WTC11 (cell line): ENCODE data around the gene TMEM150B. TPM values are rescaled to one million over a fixed set of nuclear protein-coding genes. Genes with fewer than 3 reads are reported as not detected.
A peak's percentile ranks its signal among the peaks of the same experiment; 100 is the strongest.

Experiments
- ATAC-seq: fragments of 200-7000 bp; cut with Tn5 transposase; 2 replicates; pipeline ENCODE4 v1.10.0; 2021; ENCODE audit warnings: mild to moderate bottlenecking, moderate library complexity
- CTCF ChIA-PET: fragments of 300-600 bp; sonication (Branson Sonifier 250); formaldehyde crosslinking; loops from one replicate; lab custom pipeline; 2021; ENCODE audit warnings: antibody characterized with exemption; lab: Charles Lee
- POLR2A ChIA-PET: fragments of 350-600 bp; sonication (Branson Sonifier 250); formaldehyde crosslinking; loops from one replicate; lab custom pipeline; 2021; ENCODE audit warnings: antibody characterized with exemption; lab: Charles Lee
- DNase-seq: peaks from one replicate; pipeline ENCODE4 v3.0.0; 2021; ENCODE audit warnings: low spot score
- H3K27ac Mint-ChIP-seq: 2 replicates; pipeline ENCODE4 v1.8.0; 2021; ENCODE audit warnings: mixed read lengths
- H3K27me3 Mint-ChIP-seq: 2 replicates; pipeline ENCODE4 v1.8.0; 2021; ENCODE audit warnings: low read depth, mild to moderate bottlenecking, moderate library complexity, mixed read lengths
- H3K36me3 Mint-ChIP-seq: 2 replicates; pipeline ENCODE4 v1.8.0; 2021; ENCODE audit warnings: mixed read lengths
- H3K4me1 Mint-ChIP-seq: 2 replicates; pipeline ENCODE4 v1.8.0; 2022; ENCODE audit warnings: mixed read lengths
- H3K4me3 Mint-ChIP-seq: 2 replicates; pipeline ENCODE4 v1.8.0; 2021; ENCODE audit warnings: mild to moderate bottlenecking, moderate library complexity, mixed read lengths
- H3K9me3 Mint-ChIP-seq: 2 replicates; pipeline ENCODE4 v1.8.0; 2021; ENCODE audit warnings: mixed read lengths
- CREM ChIP-seq: sonication (generic); formaldehyde crosslinking; IDR thresholded peaks from 2 replicates; pipeline ENCODE4 v1.8.1; 2022; ENCODE audit warnings: mild to moderate bottlenecking, missing genetic modification reagents, moderate library complexity
- GABPB1 ChIP-seq: sonication (generic); formaldehyde crosslinking; IDR thresholded peaks from 2 replicates; pipeline ENCODE4 v1.8.1; 2023; ENCODE audit warnings: mild to moderate bottlenecking, missing genetic modification reagents
- RELA ChIP-seq: sonication (generic); formaldehyde crosslinking; IDR thresholded peaks from 2 replicates; pipeline ENCODE4 v1.8.1; 2022; ENCODE audit warnings: missing genetic modification reagents, mild to moderate bottlenecking, borderline replicate concordance
- ZNF263 ChIP-seq: sonication (generic); formaldehyde crosslinking; IDR thresholded peaks from 2 replicates; pipeline ENCODE4 v1.8.1; 2022; ENCODE audit warnings: low read depth, mild to moderate bottlenecking, moderate library complexity, missing genetic modification reagents
- total RNA-seq: library from RNA; stranded (reverse); gene quantifications from 3 replicates; pipeline ENCODE4 v1.2.3, GENCODE V29; 2021
- TF ChIP-seq, protein P1 (sequence below): sonication (generic); formaldehyde crosslinking; IDR thresholded peaks from 2 replicates; pipeline ENCODE4 v1.8.1; 2023; ENCODE audit warnings: mild to moderate bottlenecking, missing genetic modification reagents
- TF ChIP-seq, protein P2 (sequence below): fragments of 250-450 bp; sonication (Bioruptor Pico); IDR thresholded peaks from 2 replicates; pipeline ENCODE4 v1.9.0; 2021; ENCODE audit warnings: mild to moderate bottlenecking
- TF ChIP-seq, protein P3 (sequence below): sonication (generic); formaldehyde crosslinking; IDR thresholded peaks from 2 replicates; pipeline ENCODE4 v1.8.0; 2022; ENCODE audit warnings: mild to moderate bottlenecking, missing genetic modification reagents
- TF ChIP-seq, protein P4 (sequence below): fragments of 250-450 bp; sonication (Bioruptor Pico); IDR thresholded peaks from 2 replicates; pipeline ENCODE4 v2.1.2; 2022; ENCODE audit warnings: mild to moderate bottlenecking, moderate library complexity
- TF ChIP-seq, protein P5 (sequence below): sonication (generic); formaldehyde crosslinking; IDR thresholded peaks from 2 replicates; pipeline ENCODE4 v1.8.0; 2023; ENCODE audit warnings: mild to moderate bottlenecking, missing genetic modification reagents
- TF ChIP-seq, protein P6 (sequence below): fragments of 200-600 bp; IDR thresholded peaks from 2 replicates; pipeline ENCODE4 v1.8.0; 2022; ENCODE audit warnings: antibody characterized with exemption
- TF ChIP-seq, protein P7 (sequence below): sonication (generic); formaldehyde crosslinking; IDR thresholded peaks from 2 replicates; pipeline ENCODE4 v1.8.0; 2022; ENCODE audit warnings: mild to moderate bottlenecking, missing genetic modification reagents
- TF ChIP-seq, protein P8 (sequence below): sonication (generic); formaldehyde crosslinking; IDR thresholded peaks from 2 replicates; pipeline ENCODE4 v1.8.0; 2023; ENCODE audit warnings: missing genetic modification reagents

TMEM150B gene
- total RNA-seq, 1 experiment from 2014 or later, result 0.44 TPM

DNA sequence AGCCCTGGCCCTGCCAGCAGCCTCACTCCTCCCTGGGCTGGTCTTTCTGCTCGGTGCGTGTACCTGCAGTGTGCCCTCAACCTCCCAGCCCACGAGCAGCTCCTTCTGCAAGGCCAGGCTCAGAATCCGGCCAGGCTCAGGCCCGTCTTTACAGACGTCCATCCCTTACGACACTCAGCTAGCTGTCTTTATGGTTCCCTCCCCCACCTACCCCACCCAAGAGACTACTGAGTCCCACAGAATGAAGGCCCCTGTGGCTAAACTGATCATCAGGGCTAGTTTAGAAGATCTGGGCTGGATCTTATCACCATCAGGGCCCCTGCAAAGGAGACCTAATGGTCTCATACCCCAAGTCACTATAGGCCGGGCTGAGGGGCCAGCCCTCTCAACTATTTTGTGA lies 10.7 kb downstream of the TMEM150B start:
- no peak overlapping the region for H3K4me3 Mint-ChIP-seq
- ATAC-seq, result no peak
- H3K27ac Mint-ChIP-seq, result no peak overlapping the region; the same call in 1 of the 2 replicates
- H3K36me3 Mint-ChIP-seq, result peaks cover 6% of the 10 kb centered on the region
- H3K9me3 Mint-ChIP-seq, result no peaks in the 10 kb centered on the region
- ChIA-PET POLR2A (no interaction called here), CTCF (interaction anchor here (2.2 to 4.1 kb wide), 2 partner anchors 13 to 25 kb away, joined by 8 to 18 read pairs; partner anchors contain the start of gene KMT5C)
- TF ChIP-seq, protein P1, sequence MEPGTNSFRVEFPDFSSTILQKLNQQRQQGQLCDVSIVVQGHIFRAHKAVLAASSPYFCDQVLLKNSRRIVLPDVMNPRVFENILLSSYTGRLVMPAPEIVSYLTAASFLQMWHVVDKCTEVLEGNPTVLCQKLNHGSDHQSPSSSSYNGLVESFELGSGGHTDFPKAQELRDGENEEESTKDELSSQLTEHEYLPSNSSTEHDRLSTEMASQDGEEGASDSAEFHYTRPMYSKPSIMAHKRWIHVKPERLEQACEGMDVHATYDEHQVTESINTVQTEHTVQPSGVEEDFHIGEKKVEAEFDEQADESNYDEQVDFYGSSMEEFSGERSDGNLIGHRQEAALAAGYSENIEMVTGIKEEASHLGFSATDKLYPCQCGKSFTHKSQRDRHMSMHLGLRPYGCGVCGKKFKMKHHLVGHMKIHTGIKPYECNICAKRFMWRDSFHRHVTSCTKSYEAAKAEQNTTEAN, result no peak
- TF ChIP-seq, protein P2, sequence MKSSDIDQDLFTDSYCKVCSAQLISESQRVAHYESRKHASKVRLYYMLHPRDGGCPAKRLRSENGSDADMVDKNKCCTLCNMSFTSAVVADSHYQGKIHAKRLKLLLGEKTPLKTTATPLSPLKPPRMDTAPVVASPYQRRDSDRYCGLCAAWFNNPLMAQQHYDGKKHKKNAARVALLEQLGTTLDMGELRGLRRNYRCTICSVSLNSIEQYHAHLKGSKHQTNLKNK (CRISPR knock-in tag), result no peak
- TF ChIP-seq, protein P3, sequence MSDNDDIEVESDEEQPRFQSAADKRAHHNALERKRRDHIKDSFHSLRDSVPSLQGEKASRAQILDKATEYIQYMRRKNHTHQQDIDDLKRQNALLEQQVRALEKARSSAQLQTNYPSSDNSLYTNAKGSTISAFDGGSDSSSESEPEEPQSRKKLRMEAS (CRISPR knock-in tag), result no peak
- TF ChIP-seq, protein P4, sequence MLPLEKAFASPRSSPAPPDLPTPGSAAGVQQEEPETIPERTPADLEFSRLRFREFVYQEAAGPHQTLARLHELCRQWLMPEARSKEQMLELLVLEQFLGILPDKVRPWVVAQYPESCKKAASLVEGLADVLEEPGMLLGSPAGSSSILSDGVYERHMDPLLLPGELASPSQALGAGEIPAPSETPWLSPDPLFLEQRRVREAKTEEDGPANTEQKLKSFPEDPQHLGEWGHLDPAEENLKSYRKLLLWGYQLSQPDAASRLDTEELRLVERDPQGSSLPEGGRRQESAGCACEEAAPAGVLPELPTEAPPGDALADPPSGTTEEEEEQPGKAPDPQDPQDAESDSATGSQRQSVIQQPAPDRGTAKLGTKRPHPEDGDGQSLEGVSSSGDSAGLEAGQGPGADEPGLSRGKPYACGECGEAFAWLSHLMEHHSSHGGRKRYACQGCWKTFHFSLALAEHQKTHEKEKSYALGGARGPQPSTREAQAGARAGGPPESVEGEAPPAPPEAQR, result no peak
- no peak for TF ChIP-seq ZNF263 (CRISPR knock-in tag)
- DNase-seq, result no peak
- H3K27me3 Mint-ChIP-seq, result peaks cover 5% of the 10 kb centered on the region; the same call in 1 of the 2 replicates
- no peaks in the 10 kb centered on the region; the same call in none of the 2 replicates for H3K4me1 Mint-ChIP-seq

DNA sequence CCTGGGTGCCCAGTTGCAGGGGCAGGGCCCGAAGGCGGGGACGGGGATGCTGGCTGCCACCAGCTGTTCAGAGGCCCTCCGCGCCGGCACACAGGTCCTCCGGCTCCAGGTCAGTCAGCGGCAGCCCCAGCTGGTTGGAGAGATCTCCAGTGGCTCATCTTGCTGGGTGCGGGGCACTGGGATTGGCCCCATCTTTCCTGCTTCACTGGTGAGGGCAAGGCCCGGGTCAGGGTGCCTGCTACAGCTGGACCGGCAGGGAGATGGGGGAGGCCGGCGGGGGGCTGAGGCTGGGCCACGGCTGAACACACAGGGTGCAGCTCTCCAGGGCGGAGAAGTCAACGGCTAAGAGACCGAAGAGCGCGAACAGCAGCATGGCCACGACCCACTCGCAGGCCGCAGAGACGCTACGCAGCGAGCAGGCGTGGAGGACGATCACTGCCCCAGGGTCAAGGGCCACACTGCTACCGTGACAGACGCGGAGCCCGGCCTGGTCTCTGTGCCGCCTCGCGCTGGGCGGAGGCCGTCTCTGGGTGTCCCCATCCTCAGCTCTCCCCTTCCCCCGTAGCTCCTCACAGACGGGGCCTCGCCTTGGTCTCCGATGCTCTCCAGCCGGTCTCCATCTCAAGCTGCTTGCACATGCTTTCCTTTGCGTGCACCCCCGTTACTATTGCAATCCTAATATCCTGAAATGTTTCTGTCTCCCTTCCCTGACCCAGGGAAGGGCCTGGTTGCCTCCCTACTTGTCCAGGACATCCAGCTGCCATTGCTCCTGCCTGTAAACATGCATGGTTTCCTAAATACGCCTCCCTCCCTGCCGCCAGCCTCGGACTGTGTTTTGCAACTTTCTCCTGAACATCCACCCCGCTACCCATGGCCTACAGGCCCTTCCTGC lies 12.3 kb downstream of the TMEM150B start:
- ChIA-PET POLR2A (interaction anchor here (0.6 to 1.0 kb wide), 3 partner anchors 19 to 26 kb away, joined by 3 to 5 read pairs (median 4); partner anchors contain the start of gene KMT5C), CTCF (interaction anchor here (0.9 to 4.1 kb wide), 5 partner anchors 8 to 106 kb away, joined by 3 to 18 read pairs (median 5); partner anchors contain the start of genes KMT5C and TMEM238)
- no peak for TF ChIP-seq CREM (CRISPR knock-in tag)
- TF ChIP-seq, protein P5, sequence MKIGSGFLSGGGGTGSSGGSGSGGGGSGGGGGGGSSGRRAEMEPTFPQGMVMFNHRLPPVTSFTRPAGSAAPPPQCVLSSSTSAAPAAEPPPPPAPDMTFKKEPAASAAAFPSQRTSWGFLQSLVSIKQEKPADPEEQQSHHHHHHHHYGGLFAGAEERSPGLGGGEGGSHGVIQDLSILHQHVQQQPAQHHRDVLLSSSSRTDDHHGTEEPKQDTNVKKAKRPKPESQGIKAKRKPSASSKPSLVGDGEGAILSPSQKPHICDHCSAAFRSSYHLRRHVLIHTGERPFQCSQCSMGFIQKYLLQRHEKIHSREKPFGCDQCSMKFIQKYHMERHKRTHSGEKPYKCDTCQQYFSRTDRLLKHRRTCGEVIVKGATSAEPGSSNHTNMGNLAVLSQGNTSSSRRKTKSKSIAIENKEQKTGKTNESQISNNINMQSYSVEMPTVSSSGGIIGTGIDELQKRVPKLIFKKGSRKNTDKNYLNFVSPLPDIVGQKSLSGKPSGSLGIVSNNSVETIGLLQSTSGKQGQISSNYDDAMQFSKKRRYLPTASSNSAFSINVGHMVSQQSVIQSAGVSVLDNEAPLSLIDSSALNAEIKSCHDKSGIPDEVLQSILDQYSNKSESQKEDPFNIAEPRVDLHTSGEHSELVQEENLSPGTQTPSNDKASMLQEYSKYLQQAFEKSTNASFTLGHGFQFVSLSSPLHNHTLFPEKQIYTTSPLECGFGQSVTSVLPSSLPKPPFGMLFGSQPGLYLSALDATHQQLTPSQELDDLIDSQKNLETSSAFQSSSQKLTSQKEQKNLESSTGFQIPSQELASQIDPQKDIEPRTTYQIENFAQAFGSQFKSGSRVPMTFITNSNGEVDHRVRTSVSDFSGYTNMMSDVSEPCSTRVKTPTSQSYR, result no peak
- no peak for TF ChIP-seq GABPB1 (CRISPR knock-in tag)
- TF ChIP-seq, protein P6, sequence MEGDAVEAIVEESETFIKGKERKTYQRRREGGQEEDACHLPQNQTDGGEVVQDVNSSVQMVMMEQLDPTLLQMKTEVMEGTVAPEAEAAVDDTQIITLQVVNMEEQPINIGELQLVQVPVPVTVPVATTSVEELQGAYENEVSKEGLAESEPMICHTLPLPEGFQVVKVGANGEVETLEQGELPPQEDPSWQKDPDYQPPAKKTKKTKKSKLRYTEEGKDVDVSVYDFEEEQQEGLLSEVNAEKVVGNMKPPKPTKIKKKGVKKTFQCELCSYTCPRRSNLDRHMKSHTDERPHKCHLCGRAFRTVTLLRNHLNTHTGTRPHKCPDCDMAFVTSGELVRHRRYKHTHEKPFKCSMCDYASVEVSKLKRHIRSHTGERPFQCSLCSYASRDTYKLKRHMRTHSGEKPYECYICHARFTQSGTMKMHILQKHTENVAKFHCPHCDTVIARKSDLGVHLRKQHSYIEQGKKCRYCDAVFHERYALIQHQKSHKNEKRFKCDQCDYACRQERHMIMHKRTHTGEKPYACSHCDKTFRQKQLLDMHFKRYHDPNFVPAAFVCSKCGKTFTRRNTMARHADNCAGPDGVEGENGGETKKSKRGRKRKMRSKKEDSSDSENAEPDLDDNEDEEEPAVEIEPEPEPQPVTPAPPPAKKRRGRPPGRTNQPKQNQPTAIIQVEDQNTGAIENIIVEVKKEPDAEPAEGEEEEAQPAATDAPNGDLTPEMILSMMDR, result no peak
- TF ChIP-seq RELA, result no peak
- TF ChIP-seq, protein P7, sequence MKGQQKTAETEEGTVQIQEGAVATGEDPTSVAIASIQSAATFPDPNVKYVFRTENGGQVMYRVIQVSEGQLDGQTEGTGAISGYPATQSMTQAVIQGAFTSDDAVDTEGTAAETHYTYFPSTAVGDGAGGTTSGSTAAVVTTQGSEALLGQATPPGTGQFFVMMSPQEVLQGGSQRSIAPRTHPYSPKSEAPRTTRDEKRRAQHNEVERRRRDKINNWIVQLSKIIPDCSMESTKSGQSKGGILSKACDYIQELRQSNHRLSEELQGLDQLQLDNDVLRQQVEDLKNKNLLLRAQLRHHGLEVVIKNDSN (CRISPR knock-in tag), result no peak
- TF ChIP-seq, protein P8, sequence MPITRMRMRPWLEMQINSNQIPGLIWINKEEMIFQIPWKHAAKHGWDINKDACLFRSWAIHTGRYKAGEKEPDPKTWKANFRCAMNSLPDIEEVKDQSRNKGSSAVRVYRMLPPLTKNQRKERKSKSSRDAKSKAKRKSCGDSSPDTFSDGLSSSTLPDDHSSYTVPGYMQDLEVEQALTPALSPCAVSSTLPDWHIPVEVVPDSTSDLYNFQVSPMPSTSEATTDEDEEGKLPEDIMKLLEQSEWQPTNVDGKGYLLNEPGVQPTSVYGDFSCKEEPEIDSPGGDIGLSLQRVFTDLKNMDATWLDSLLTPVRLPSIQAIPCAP (CRISPR knock-in tag), result no peak
- no peaks in the 10 kb centered on the region for H3K9me3 Mint-ChIP-seq
- peak overlapping the region; percentile 81 for H3K27ac Mint-ChIP-seq
- H3K4me1 Mint-ChIP-seq, result no peaks in the 10 kb centered on the region
- H3K27me3 Mint-ChIP-seq, result peaks cover 5% of the 10 kb centered on the region; the same call in 1 of the 2 replicates
- no peak for DNase-seq
- no peak; the same call in 1 of the 2 replicates for ATAC-seq
- peaks cover 14% of the 10 kb centered on the region for H3K36me3 Mint-ChIP-seq
- no peak overlapping the region for H3K4me3 Mint-ChIP-seq
